WERI-Rb-1 (cell line): ENCODE data around the gene ALOX15.
"Not testable (repeated sequence)": the region's sequence is repeated elsewhere in the genome, so short reads cannot be mapped to it uniquely, and the experiment has no call there.

Source experiments
- DNase-seq: peaks from one replicate; pipeline ENCODE4 v3.0.0-alpha.2; 2020
- H3K27ac ChIP-seq: fragments of 250-450 bp; sonication (Bioruptor Pico); 2 replicates; pipeline ENCODE4 v1.5.1; 2020; ENCODE audit warnings: mild to moderate bottlenecking, moderate library complexity
- H3K27me3 ChIP-seq: fragments of 250-450 bp; sonication (Bioruptor Pico); 2 replicates; pipeline ENCODE4 v1.5.1; 2021; ENCODE audit warnings: mild to moderate bottlenecking, low read depth, moderate library complexity; ENCODE audit not compliant: insufficient read depth, severe bottlenecking
- H3K36me3 ChIP-seq: fragments of 250-450 bp; sonication (Bioruptor Pico); 2 replicates; pipeline ENCODE4 v1.5.1; 2020; ENCODE audit warnings: mild to moderate bottlenecking, moderate library complexity
- H3K4me3 ChIP-seq: 2 replicates; pipeline ENCODE4 v1.5.1; 2011; ENCODE audit warnings: low read depth, mild to moderate bottlenecking, control low read depth, low read length
- H3K9me3 ChIP-seq: fragments of 250-450 bp; sonication (Bioruptor Pico); 2 replicates; pipeline ENCODE4 v1.5.1; 2021; ENCODE audit warnings: mild to moderate bottlenecking, moderate library complexity; ENCODE audit not compliant: severe bottlenecking
- TF ChIP-seq, protein P1 (sequence below): IDR thresholded peaks from 2 replicates; pipeline ENCODE4 v1.5.1; 2011; ENCODE audit warnings: low read depth, mild to moderate bottlenecking, control low read depth, inconsistent platforms, low read length

Gene ALOX15

DNA sequence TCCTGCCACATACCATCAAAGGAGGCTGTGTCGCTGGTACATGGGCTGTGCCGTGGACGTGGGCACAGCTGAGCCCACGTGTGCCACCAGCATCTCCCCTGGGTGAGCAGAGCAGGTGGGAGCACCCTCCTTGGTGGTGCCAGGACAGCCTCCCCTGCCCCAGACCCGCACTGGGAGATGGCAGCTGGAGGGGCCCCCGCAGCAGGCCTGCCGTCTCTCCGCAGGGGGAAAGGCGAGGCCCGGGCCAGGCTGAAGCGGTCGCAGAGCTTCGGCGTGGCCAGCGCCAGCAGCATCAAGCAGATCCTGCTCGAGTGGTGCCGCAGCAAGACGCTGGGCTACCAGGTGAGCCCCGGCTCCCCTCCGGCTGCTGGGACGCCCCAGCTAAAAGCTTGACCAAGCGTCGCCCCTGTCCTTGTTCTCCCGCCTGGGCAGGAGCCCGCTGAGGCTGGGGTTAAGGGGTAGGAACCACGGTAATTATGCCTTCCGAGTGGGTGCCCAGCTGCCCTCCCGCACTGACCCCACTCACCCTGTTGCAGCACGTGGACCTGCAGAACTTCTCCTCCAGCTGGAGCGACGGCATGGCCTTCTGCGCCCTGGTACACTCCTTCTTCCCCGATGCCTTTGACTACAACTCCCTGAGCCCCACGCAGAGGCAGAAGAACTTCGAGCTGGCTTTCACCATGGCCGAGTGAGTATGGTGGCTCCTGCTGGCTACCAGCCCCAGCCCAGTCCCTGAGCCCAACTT is 44.7 kb downstream of the ALOX15 start:
- H3K27me3 ChIP-seq = no peaks in the 10 kb centered on the region
- H3K9me3 ChIP-seq = no peaks in the 10 kb centered on the region
- TF ChIP-seq, protein P1, sequence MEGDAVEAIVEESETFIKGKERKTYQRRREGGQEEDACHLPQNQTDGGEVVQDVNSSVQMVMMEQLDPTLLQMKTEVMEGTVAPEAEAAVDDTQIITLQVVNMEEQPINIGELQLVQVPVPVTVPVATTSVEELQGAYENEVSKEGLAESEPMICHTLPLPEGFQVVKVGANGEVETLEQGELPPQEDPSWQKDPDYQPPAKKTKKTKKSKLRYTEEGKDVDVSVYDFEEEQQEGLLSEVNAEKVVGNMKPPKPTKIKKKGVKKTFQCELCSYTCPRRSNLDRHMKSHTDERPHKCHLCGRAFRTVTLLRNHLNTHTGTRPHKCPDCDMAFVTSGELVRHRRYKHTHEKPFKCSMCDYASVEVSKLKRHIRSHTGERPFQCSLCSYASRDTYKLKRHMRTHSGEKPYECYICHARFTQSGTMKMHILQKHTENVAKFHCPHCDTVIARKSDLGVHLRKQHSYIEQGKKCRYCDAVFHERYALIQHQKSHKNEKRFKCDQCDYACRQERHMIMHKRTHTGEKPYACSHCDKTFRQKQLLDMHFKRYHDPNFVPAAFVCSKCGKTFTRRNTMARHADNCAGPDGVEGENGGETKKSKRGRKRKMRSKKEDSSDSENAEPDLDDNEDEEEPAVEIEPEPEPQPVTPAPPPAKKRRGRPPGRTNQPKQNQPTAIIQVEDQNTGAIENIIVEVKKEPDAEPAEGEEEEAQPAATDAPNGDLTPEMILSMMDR = no peak
- H3K36me3 ChIP-seq = no peaks in the 10 kb centered on the region
- no peak overlapping the region for H3K4me3 ChIP-seq
- no peak for DNase-seq
- H3K27ac ChIP-seq = no peak overlapping the region

GRCh38 chr17:4595685-4596342 is 45.7 kb downstream of the ALOX15 start:
- H3K27me3 ChIP-seq, H3K36me3 ChIP-seq, DNase-seq, H3K27ac ChIP-seq, H3K9me3 ChIP-seq, H3K4me3 ChIP-seq: not testable (repeated sequence)

DNA sequence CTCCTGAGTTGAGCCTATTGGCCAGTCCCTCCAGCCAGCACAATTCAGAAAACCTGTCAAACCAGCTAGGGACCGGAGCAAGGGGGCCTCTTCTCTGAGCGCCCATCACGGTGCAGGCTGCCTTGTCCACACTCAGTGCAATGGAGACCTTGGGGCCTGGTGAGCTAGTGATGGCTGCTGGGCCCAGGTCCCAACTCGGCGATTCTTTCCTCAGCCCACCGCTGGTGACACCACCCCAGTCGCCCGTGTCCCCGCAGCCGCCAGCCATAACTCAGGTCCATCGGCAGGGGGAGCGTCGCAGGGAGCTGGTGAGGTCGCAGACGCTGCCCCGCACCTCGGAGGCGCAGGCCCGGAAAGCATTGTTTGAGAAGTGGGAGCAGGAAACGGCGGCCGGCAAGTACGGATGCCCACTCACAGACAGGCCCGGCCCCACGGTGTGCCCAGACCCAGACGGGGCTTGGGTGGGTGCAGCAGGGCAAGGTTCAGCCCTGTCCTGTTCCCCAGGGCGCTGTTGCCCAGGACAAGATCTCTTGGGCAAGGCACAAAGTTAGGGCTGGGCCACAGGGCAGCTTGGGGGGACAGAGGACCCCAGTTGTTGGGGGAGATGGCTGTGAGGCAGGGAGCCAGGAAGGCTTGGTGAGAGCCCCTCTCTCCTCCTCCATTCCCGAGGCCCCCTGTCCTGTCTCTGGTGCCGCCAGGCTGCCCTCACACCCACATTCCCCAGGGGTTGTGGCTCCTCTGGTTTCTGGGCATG is 46.4 kb downstream of the ALOX15 start:
- no peaks in the 10 kb centered on the region for H3K9me3 ChIP-seq
- DNase-seq = no peak
- H3K27me3 ChIP-seq = no peaks in the 10 kb centered on the region
- no peak overlapping the region for H3K4me3 ChIP-seq
- H3K27ac ChIP-seq = no peak overlapping the region
- H3K36me3 ChIP-seq = no peaks in the 10 kb centered on the region
- TF ChIP-seq, protein P1 = no peak

DNA sequence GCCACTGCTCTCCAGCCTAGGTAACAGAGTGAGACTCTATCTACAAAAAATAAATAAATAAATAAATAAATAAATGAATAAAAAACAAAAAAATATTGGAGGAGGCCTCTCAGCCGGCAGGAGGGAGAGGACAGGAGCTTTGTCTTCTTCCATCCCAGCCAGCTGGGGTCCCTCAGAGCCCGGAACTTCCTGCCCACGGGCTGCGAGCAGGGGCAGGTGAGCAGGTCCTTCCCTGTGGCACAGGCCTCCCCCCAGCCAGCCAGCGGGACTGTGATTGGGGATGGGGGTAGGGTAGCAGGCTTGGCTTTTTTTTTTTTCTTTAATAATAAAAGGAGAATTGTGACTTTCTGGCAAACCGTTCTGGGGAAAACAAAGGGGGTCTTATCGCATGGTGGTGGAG is 47.1 kb downstream of the ALOX15 start:
- H3K36me3 ChIP-seq = no peaks in the 10 kb centered on the region
- H3K27me3 ChIP-seq = no peaks in the 10 kb centered on the region
- no peak for DNase-seq
- H3K4me3 ChIP-seq = no peak overlapping the region
- TF ChIP-seq, protein P1 = no peak
- no peaks in the 10 kb centered on the region for H3K9me3 ChIP-seq
- H3K27ac ChIP-seq = no peak overlapping the region

DNA sequence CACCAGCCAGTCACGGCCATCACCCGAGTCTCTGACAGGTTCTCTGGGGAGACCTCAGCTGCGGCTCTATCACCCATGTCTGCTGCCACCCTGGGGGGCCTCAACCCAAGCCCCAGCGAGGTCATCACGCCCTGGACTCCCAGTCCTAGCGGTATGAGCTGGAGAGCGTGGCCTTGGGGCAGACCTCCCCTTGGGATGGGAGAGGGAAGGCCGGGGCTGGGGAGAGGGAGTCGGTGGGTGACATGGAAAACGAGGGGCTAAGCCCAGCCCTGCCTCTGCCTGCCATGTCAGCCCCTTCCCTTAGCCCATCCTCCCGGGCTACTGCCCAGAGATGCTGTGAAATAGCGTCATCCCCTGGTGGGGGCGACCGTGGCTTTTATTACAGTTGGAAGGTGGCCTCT is 48.5 kb downstream of the ALOX15 start:
- TF ChIP-seq, protein P1 = no peak
- Histone ChIP-seq H3K27me3 (no peaks in the 10 kb centered on the region), H3K4me3 (no peak overlapping the region), H3K36me3 (no peaks in the 10 kb centered on the region), H3K27ac (no peak overlapping the region), H3K9me3 (no peaks in the 10 kb centered on the region)
- no peak for DNase-seq
